ENCODE results near the gene TMEM201.
A peak's percentile ranks its signal among the peaks of the same experiment; 100 is the strongest.
"Not testable (repeated sequence)": the region's sequence is repeated elsewhere in the genome, so short reads cannot be mapped to it uniquely, and the experiment has no call there.

The TMEM201 gene

DNA sequence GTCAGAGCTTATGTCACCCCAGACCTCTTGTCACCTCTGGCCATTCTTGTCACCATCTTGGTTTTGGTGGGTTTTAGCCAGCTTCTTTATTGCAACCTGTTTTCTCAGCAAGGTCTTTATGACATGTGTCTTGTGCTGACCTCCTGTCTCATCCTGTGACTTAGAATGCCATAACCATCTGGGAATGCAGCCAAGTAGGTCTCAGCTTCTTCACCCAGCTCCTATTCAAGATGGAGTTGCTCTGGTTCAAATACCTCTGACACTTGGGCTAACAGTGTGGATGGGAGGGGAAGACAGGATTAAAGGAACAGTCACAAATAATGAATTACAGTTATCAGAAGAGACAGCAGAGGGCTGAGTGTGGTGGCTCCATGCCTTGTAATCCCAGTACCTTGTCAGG, 32.3 kb downstream of the TMEM201 start:
- DNase-seq (ENCODE audit: low read depth in 2 of 2), result no peak

DNA sequence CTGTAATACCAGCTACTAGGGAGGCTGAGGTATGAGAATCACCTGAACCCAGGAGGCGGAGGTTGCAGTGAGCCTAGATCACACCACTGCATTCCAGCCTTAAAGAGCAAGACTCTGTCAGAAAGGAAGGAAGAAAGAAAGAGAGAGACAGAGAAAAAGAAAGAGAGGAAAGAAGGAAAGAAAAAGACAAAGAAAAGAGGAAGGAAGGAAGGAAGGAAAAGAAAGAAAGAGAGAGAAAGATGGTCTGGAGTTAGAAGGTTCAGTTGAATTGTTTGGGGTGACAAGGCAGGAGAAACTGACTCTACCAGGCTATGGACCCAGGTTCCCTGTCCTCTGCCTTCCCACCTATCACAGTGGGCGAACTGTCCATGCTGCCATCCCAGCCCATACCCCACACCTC, 35.4 kb downstream of the TMEM201 start:
- no peak for DNase-seq (ENCODE audit: low read depth in 2 of 2)

DNA sequence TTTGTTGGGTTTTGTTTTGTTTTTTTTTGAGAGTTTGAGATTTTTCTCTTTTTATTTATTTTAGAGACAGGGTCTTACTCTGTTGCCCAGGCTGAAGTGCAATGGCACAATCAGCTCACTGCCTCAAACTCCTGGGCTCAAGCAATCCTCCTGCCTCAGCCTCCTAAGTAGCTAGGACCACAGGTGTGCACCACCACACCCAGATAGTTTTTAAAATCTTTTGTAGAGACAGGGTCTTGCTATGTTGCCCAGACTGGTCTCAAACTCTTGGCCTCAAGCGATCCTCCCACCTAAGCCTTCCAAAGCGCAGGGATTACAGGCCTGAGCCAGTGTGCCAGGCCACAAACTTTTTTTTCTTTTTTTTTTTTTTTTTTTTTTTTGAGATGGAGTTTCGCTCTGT, 36.3 kb downstream of the TMEM201 start:
- DNase-seq (ENCODE audit: low read depth in 2 of 2), result not testable (repeated sequence)

DNA sequence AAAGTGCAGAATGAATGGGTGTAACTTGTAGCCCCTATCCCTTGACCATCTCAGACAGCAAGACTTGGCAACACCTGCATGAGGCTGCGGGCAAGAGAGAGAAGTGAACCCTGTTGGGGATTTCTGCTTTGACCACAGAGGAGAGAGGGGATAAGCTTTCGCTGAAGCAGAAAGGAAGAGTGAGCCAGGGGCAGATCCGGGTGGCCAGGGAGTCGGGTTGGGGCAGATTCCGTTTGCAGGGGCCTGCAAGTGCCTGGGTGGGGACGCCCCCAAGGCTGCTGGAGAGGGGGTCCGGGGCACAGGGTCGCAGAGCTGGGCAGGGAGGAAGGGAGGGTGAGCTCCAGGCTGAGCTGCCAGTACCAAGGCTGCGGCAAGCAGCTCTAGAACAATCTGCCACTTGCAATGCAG, 37.5 kb downstream of the TMEM201 start:
- no peak for DNase-seq (ENCODE audit: low read depth in 2 of 2)

DNA sequence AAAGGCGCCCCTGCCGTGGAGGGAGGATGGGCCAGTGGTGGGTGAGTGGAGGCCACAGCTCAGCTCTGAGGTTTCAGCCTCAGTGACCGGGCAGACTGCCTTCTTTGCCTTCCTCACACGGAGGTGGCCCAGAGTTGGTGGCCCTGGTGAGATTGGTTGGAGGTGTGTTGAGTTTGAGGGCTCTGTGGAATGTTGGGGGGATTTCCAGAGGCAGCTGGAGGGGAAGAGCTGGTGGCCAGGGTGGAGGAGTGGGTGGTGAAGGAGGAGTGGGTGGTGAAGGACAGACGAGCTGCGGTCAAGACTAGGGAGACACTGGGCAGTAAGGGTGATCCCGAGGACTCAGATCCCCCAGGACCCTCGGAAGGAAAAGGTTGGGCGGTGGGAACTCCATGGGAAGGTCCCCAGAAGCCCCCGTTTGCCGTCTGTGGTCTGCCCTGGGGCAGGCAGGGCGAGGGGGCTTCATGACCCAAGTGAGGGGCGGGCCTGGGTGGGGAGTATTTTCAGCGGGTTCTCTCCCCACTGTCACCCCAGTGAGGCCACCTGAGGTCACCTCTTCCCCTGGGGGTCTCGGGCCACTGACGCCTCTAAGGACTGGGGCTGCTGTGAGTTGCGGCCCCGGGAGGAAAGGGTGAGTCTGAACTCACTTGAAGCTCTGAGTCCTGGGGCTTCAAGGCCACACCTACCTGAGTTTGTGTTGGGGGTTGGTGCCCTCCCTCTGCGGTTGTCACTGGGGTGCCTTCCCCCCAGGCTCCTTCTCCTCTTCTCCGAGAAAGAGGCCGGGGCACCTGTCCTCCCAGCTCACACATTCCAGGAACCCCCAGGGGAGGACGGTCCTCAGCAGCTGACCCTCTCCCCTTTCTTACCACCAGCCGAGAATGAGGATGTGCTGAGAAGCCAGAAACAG, 40.1 kb downstream of the TMEM201 start:
- peak; percentile 65 to 72 for DNase-seq (ENCODE audit: low read depth in 2 of 2)

DNA sequence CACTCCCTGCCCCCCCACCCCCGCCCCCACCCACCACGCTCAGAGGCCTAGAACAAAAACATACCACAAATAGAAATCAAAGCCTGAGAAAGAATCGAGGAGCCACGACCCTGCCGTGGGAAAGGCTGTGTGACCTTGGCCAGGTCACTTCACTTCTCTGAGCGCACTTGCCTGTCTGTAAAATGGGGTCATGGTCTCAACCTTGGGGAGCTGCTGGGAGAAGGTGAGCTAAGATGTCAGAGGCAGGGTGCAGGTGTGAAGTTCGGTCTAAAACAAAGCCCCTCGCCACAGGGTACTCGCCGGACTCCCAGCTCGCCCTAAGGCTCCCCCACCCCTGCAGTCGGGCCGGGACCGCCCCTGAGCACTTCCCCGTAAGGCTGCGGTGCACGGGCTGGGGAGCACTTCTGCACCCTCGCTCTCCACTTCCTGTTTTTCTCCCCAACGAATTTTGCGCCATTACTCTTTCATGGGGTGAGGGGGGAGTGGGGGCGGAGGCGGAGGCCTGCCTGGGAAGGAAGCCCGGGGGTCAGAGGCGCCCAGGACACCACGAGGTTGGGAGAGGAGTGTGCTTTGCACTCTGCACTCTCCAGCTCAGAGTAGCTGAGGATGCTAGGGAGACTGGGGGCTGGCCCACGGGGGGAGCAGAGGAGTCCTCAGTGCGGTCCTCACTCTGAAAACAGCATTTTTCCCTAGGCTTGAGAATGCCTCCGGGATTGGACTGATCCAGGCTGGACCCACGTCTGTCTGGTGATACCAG, 40.9 kb downstream of the TMEM201 start:
- peak; percentile 66 to 70 for DNase-seq (ENCODE audit: low read depth in 2 of 2)

DNA sequence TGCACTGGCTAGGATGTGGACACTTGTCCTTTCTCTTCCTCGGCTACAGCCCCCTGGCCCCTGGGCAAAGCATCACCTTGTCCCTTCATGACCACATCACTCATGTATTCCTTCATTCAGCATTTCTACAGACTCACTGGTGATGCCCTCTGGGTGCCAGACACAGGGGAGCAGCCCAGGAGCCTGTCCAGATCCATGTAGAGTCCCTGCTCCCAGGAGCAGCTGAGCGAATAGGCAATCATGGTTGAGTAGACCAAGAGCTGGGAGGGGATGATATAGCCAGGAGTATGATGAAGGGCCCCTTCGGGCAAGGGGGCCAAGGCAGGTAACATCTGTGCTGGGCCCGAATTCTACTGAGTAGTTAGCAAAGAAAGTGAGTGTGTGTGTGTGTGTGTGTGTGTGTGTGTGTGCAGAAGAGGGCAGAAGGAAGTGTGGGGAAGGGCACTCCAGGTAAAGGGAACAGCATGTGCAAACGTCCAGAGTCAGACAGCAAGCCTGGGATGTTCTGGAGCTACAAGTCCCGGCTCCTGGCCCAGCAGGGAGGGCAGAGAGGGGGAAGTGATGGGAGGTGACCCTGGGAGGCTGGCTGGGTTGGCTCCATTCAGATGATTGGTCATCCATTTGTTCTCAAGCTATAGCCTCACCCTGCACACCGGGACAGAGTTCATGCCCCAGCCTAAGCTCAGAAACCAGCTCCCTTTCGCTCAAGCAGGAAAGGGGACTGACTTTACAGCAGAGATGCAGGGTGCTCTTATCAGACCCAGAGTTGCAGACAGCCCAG, 41.8 kb downstream of the TMEM201 start:
- DNase-seq (ENCODE audit: low read depth in 2 of 2), result no peak

DNA sequence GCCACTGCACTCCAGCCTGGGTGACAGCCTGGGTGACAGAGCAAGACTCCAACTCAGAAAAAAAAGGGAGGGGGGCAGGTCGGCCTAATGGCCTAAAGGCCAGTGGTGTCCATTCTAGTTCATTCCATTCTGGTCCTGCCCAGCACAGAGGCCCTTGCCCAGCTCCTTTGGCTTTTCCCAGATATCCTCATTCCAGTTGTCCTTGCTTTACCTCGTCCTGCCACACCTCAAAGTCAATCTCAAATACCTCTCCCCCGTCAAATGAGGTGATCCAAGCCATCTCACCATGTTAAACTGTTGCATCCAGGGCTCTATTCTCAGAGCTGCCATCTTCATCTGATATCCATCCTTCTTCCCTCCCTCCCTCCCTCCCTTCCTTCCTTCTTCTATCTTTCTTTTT, 42.9 kb downstream of the TMEM201 start:
- no peak for DNase-seq (ENCODE audit: low read depth in 2 of 2)

DNA sequence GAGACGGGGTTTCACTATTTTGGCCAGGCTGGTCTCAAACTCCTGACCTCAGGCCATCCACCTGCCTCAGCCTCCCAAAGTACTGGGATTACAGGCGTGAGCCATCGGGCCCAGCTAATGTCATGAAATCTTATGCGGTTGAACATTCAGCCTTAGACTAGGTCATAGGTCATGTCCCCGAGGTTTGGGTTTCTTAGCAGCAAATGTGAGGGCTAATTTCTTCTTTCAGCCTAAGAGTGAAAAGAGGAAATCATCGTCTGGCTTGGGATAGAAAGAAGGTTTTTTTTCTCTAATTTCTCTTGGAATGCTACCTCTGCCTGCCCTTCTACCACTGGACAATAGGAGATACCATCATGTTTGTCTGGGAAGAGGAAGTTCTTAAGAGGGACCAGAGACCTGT, 44.8 kb downstream of the TMEM201 start:
- no peak for DNase-seq (ENCODE audit: low read depth in 2 of 2)

DNA sequence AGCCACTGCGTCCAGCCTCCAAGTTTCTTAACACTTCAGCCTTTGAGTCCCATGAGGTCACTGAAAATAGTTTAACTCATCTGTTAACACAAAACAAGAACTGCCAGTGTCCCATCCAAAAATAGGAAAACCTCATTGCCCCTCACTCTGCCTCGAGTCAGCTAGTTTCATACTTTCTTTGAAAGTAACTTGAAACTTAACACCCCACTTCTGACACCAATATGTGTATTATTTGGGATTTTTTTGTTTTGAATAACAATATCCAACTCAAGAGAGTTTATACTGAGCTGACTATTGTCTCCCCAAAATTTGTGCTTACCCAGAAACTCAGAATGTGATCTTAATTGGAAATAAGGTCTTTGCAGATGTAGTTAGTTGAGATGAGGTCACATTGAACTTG, 45.9 kb downstream of the TMEM201 start:
- no peak for DNase-seq (ENCODE audit: low read depth in 2 of 2)

DNA sequence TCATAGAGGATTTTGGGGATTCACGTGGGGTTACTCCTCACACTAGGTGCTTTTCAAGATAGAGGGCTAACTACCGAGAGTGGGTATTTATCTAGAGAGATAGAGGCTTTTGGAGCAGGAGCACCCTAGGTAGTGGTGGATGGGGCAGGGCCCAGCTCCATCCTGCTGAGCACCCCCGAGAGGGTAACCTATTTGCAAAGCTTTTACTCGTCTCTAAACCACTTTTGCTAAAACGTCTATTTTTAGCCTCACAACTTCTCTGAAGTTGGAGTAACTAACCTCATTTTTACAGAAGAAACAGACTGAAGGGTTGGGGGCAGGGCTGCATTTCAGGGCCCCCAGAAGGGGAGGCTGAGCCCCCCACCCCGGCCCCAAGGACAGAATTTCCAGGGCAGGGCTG, 50.5 kb downstream of the TMEM201 start:
- DNase-seq (ENCODE audit: low read depth in 2 of 2), result no peak

DNA sequence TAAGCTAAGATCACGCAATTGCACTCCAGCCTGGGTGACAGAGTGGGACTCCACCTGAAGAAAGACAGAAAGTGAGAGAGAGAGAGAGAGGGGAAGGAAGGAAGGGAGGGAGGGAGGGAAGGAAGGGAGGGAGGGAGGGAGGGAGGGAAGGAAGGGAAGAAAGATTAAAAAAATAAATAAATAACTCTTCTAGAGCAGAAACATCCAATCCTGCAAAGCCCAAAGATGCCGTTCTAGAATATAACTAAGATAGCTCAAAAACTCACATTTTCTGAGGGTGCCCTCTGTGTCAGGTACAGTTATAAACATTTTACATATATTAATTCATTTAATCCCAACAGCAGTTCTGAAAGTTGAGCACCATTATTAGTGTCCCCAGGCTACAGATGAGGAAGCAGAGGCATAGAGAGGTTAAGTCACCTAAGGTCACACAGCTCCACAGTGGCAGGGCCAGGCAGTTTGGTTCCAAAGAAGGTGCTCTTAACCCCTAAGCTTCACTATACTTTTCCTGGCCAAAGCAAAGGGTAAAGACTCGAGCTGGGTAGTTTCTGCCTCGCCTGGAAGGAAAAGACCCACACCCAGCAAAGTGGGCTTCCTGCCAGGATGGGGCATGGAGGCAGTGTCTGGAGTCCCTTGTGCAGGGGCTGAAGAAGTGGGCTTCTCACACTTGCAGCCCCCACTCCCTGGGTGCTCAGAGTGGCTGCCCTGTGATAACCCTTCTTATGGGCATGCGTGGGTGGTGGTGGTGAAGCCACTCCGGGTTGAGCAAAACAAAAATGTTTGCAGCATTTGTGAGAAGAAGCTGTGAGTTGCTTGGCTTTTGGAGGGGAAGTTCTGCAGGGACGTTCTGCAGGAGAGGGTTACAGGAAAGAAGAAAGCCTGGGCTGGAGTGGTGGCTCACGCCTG, 54.9 kb downstream of the TMEM201 start:
- DNase-seq (ENCODE audit: low read depth in 2 of 2), result no peak

DNA sequence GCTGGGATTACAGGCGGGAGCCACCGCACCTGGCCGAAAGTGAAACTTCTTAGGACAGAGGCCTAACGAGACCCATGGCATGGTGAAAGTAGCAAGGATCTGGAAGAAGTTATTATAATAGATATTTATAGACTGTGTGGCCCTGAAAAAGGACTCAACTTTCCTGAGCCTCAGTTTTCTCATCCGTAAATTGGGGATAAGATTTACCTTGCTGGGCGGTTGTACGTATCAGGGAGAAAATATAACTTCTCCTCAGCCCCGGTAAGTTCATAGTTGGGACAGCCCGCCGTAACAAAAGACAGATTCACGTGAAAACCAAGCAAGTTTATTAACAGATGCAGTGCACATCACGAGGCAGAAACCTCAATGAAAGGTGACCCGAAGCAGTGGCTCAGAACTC, 57.3 kb downstream of the TMEM201 start:
- DNase-seq (ENCODE audit: low read depth in 2 of 2), result no peak

DNA sequence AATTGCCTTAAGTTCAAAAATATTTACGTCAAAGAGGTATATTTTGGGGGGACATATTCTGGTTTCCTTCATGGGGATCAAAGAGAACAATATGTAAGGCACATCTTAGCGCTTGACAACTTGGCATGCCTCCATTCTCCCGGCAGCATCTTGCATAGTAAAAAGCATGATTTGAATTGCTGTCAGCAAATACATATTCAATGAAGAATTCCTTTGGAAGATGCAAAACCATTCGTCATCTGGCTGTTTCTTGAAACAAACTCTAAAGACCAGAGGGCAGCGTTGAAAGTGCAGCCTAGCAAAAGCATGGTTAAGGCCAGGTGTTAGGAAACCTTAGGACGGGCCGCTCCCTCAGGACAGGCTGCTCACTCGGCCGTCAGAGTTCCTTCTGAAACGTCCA, 59.5 kb downstream of the TMEM201 start:
- no peak for DNase-seq (ENCODE audit: low read depth in 2 of 2)

DNA sequence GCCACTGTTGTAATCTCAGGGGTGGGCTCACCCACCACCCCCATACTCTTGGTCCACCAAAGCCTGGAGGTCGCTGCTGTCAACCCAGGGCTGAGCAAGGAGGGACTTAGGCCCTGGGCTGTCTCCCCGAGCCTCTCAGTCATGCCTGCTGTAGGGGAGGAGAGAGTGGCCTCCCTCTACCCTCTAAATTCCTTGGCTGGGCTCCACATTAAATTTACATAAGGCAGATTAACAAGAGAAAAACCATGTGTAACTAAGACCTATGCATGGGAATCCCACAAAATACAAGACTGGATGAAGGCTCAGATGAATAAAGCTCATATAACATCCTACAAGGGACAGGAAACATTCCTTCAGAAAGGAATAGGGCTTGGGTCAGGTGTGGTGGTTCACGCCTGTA, 61.1 kb downstream of the TMEM201 start:
- no peak for DNase-seq (ENCODE audit: low read depth in 2 of 2)

DNA sequence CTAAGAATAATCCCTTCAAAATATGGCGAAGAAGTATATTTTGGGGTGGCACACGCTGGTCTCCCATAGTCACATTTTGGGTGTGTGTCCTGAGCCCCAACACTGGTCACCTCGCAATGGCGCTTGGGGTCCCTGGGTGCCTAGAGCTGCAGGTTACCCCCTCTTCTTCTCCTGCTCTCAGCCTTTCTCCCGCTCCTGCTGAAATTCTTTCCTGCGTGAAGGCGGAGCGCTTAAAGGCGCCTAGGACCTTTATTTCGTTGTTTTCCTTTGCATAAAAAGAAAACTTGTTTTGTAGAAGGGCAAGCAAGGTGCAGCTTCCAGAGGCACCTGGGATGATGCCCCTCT, 62.5 kb downstream of the TMEM201 start:
- no peak for DNase-seq (ENCODE audit: low read depth in 2 of 2)

DNA sequence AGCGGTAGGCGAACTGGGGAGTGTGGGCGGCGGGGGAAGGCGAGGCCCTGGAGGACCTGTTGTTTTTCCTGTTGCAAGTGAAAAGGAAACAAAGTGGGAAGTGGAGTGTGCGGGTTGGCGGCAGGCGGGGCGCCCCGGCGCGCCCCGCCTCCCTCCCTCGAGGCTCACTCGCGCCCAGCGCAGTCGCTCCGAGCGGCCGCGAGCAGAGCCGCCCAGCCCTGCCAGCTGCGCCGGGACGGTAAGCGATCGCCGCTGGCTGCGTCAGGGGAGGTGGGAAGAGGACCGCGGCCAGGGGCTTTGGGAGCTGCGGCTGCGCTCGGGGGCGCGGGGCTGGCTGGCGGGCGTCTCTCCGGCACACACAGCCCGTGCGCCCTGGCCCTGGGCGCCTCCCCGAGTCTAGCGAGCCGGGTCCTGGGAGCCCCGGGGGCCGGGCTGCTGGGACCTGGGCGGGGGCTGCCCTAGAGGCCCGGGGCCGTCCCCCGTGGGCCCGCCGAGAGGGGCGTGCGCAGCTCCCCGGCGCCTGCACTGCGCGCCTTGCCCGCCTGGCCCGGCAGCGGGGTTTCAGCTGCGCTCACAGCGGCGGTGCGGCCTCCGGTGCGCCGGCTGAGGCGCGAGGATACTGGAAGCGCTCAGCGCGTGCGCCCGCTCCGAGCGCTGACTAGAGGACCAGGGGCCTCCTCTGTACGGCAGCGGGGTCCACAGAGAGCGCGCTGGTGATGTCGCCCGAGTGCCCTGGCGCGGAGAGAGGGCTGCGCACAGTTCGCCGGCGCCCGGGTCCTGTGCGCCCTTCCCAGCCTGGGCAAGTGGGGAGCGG, 63.1 kb downstream of the TMEM201 start, which contains the start of gene PIK3CD:
PIK3CD (plus strand) TSS at position 167 of the 814 bp plus-strand sequence. CDS start 58,725 bp downstream, outside the sequence.
- peak in 1 of 2 donors; percentile 29 for DNase-seq (ENCODE audit: low read depth in 2 of 2)

DNA sequence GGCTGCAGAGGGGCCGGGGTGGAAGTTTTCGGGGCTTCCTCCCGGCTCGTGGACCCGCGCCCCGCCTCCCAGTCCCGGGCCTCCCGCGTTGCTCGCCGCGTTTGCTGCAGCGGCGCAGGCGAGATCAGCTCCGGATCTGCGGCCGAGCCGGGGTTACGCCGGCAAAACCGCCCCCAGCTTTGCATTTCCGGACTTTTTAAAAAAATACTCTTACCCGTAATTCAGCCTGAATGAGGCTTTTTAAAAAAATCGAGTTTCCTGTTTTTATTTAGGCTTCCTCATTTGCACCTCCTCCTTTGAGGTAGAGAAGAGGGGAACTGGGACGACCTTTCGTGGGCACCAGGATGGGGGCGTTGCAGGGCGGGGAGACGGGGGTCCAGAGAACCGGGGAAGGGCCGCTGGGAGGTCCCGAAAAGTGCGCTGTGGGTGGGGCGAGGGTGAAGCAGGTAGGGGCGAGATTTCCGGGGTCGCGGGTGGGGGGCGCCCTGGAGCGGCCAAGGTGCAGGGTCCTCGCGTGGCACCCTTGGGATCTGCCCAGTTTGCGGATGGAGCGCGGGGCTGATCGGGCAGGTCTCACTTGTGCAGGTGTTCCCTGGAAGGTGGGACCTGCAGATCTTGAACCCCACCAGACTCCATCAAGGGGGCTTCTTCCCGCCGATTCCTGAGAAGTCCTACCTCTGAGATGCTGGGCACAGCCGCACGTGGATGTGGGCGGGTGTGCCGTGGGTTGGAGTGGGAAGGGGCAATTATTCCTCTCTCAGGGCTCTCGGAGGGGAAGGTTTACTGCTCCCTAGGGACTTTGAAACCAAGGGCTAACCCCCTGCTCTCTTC, 63.9 kb downstream of the TMEM201 start:
- DNase-seq (ENCODE audit: low read depth in 2 of 2), result peak in 1 of 2 donors; percentile 28

DNA sequence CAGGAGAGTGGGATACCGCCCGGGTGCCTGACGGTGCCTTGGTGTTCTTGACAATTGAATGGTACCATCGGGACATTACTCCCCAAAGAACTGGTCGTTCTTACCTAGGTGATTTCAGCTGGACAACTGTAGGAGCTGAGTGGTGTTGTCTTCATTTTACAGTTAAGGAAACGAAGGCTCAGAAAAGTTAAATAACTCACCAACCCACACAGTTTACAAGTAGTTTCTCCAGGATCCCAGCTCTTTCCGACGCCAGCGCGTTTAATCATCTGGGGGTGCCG, 64.4 kb downstream of the TMEM201 start:
- no peak for DNase-seq (ENCODE audit: low read depth in 2 of 2)
